Measurements from ENCODE around the gene PPFIA4.
"Not testable (repeated sequence)": the region's sequence is repeated elsewhere in the genome, so short reads cannot be mapped to it uniquely, and the experiment has no call there.

The PPFIA4 gene

GRCh38 chr1:203017061-203017460 lies 9.2 kb upstream of the PPFIA4 start:
- no peak for DNase-seq (ENCODE audit: low read depth)

DNA sequence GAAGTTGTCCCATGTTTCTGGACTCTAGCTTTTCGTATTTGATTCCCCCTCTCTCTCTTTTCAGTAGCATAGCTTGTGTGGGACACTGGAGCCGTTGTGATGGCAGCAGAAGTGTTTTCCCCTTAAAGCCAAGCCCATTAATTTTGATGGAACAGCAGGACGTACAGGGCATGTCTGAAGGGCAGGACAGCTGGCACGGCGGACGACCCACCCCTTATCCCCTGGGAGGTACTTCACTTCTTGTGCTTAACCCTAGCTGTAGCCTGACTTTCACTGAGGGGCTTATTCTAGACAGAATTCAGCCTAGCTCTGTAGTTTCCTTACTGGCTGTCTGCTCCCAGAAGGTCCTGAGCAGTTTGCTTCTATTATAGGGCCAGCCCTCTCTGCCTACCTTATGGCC lies 8.6 kb upstream of the PPFIA4 start:
- DNase-seq (ENCODE audit: low read depth): no peak

DNA sequence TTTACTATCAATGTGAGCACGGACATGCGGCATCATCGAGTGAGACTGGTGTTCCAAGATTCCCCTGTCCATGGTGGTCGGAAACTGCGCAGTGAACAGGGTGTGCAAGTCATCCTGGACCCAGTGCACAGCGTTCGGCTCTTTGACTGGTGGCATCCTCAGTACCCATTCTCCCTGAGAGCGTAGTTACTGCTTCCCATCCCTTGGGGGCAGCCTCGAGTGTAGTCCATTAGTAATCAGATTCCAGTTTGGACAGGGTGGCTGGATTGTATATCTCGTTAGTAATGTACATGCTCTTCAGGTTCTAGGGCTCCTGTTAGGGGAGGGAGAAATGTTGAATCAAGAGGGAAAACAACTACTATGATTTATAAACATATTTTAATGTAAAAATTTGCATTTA lies 3.4 kb upstream of the PPFIA4 start:
- DNase-seq (ENCODE audit: low read depth): not testable (repeated sequence)

GRCh38 chr1:203025686-203026030 lies 633 bp upstream of the PPFIA4 start:
- DNase-seq (ENCODE audit: low read depth): no peak

DNA sequence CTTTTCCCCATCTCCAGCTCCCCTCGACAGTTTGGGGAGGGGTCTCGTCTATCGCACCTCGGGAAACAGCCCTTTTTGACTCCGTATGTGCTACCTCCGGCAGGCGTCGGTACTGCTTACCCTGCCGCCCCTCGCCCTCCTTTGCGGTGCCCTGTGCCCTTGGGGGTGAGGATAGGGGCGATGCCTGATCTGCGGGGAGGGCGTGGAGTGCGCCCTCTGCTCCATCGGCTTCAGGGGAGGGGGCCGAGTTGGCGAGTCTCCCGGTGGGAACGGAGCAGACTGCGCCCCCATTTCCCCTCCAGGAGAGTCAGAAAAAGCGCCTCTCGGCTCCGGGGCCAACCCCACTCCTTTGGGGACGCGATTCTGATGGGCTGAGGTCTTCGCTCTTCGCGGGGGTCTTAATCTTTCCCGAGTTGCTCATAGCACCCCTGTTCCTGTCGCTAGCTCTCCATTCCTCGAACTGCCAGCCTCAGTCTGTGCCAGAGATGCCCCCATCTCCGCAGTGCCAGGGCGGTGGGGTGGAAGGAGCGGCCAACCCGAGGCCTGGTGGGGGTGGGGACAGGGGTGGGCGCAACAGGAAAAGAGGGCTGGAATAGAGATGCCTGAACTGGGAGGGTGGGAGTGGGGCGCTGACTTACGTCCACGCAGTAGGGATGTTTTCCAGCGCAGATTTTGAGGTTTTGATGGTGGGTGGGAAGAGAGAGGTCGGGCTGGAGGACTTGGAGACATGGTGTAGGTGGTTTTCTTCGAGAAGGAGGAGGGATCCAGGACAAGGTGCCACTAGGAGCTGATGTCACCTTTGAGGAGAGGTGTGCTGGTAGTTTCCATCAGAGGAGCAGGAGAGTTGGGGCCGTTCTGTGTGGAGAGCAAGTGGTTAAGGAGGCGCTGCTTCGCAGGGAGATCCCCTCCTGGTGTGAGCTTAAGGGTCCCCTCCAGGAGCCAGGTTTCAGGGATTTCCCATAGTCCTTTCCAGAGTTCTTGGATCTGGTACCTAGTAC lies 674 bp downstream of the PPFIA4 start:
- no peak for DNase-seq (ENCODE audit: low read depth)

- DNase-seq (ENCODE audit: low read depth): peak; percentile 56
These were observed 1.9 kb downstream of the PPFIA4 start for GRCh38 chr1:203028067-203028783.

DNA sequence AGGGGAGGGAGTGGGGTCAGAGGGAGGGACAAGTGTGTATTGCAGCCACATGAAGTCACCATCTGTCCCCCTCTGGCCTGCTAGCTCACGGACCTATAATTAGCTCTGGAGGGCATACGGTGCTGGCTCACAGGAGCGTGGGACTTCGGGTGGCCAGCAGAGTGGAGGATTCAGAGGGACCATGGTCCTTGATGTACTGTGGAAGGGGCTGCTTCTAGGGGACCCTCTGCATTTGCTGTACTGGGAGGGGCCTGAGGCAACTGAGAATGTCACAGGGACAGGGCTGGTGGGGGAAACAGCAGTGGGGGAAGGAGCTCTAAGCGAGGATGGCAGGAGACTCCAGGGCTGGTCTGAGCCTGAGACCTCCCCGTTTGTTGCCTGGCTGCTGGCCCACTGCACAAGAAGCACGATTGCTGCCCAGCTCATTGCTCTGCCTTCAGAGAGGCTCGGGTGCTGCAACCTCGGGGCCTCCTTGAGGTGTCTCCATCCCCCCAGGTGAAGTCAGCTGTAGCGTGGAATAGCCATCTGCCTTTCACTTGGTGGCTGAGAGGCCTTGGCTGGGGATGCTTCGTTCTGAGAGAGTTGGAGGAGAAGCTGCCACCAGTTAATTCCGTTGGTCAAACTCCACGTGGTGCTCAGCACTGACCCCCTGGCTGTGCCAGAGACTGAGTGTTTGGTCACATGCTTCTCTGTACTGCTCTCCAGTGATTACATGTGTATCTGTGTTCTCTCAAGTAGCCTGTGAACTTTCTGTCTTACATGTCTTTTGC lies 2.7 kb downstream of the PPFIA4 start:
- peak; percentile 30 for DNase-seq (ENCODE audit: low read depth)

- DNase-seq (ENCODE audit: low read depth): peak; percentile 3
These were observed 5.2 kb downstream of the PPFIA4 start for GRCh38 chr1:203031467-203031866.

GRCh38 chr1:203033287-203033686 lies 7.0 kb downstream of the PPFIA4 start:
- no peak for DNase-seq (ENCODE audit: low read depth)

GRCh38 chr1:203033917-203034316 lies 7.6 kb downstream of the PPFIA4 start:
- DNase-seq (ENCODE audit: low read depth): no peak

DNA sequence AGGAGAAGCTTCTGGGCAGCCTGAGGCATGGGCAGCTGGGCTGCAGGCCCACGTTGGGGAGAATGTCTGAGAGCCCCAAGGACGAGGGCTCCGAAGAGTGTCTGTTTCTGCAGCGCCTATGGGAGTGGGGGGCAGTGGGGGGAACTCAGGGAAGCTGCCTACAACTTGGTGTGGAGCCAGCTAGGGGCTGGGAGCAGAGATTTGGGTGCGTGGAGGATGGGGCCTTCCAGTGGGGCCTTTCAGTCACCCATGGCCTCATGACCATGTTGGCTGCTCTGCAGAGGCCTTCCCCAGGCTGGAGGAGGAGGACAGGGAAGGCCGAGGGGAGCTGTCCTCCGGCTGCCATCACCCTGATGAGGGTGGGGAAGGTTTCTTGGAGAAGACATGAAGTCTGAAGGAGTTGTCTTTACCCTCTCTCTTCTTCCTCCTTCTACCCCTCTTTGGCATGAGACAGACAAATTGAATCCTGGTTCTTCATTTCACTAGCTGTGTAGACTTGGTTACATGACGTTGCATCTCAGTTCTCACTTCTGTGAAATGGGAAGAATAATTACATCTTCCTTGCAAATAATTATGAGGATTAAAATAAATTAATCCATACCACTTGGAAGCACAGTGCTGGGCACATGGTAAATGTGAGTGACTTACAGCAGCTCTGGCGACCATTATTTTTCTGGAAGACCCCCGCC lies 8.3 kb downstream of the PPFIA4 start:
- DNase-seq (ENCODE audit: low read depth): no peak

- no peak for DNase-seq (ENCODE audit: low read depth)
These were observed 9.1 kb downstream of the PPFIA4 start for GRCh38 chr1:203035111-203036000.

DNA sequence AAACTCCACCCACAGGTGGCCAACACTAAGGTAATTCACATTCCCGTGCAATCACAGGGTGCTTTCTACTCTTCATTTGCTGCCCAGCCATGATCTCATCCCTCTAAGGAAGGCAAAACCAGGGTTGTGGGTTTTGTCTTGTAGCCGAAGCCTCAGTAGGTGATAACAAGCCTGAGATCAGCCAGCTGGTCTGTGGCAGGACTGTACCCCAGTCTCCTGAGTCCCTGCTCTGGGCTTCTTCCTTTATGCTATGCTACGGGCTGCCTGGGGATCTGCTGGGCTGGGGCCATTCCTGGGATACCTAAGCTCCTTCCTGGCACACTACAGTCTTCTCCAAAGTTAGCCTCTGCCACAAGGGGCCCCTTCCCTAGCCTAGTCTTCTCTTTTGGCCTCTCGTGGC lies 9.8 kb downstream of the PPFIA4 start:
- DNase-seq (ENCODE audit: low read depth): peak; percentile 9

DNA sequence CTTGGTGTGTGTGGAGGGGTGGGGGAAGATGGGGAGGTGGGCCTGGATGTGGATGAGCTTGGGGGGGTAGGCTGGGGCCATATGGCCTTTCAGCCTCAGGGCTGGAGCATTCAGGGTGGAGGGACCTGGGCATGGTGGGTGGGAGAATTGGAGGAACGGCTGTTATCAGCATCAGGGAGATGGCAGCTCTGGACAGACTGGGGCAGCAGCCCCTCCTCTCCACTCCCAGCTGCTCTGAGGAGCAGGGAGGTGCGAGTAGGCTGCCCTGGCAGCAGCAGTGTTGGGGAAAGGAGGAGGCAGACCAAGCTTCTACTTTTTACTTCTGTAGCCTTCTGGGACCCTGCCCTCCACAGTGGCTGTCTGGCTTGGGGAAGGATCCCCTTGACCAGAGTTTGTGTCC lies 10.2 kb downstream of the PPFIA4 start:
- no peak for DNase-seq (ENCODE audit: low read depth)

DNA sequence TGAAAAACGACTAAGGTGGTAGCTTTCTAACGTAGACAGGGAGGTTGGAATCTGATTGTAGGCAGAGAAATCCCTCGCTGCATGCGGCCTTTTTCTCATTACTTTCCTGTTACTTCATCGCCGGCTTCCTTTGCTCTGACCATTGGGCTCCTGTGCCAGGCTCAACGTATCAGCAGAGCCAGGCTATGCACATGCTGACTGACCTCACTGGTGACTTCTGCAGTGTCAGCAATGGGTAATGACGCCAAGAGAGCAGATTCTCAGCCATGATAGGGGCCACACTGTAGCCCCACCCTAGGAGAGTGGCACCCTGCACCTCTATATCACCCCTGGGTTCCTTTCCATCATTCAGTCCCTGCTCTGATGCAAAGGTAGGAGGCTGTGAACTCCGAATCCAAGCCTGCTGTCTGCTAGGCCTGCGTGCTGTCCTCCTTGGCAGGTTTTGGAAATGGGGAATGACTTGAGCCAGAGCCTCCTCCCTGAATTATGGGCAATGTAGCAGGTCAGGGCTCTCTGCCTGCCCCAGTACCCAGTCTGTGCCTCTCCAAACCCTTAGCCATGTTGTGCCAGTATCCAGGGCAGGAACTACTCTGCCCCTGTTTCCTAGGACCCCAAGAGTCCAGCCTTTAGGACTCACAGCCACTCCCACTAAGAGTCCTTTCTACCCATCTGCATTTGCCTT lies 11.4 kb downstream of the PPFIA4 start:
- DNase-seq (ENCODE audit: low read depth): no peak

GRCh38 chr1:203038217-203038741 lies 12.0 kb downstream of the PPFIA4 start:
- DNase-seq (ENCODE audit: low read depth): peak; percentile 86

- peak; percentile 64 for DNase-seq (ENCODE audit: low read depth)
These were observed 12.8 kb downstream of the PPFIA4 start for GRCh38 chr1:203038891-203039608.

GRCh38 chr1:203039609-203040512 lies 13.6 kb downstream of the PPFIA4 start:
- peak; percentile 24 for DNase-seq (ENCODE audit: low read depth)

All from amniotic epithelial cell (primary cell).